GM23338 (cell line): Measurements from ENCODE around the gene TCEAL6.
A peak's percentile ranks its signal among the peaks of the same experiment; 100 is the strongest.

Experiments
- CREB1 ChIP-seq: fragments of 250-450 bp; sonication (Bioruptor Pico); IDR thresholded peaks from 2 replicates; pipeline ENCODE4 v1.5.0; 2020; ENCODE audit warnings: low read depth, mild to moderate bottlenecking, moderate library complexity
- CTCF ChIP-seq, 2 experiments: fragments of 200-600 bp in 1 of 2; sonication (generic) in 1 of 2; conservative IDR thresholded peaks; 2 replicates each; pipeline versions ENCODE4 v1.5.1 to v1.6.1; 2016 to 2017; ENCODE audit warnings: antibody characterized with exemption in 2 of 2, low read depth in 2 of 2, mild to moderate bottlenecking in 2 of 2, moderate library complexity in 1 of 2
- POLR2AphosphoS5 ChIP-seq: IDR thresholded peaks from 2 replicates; pipeline ENCODE4 v1.6.1; 2016; ENCODE audit warnings: antibody characterized with exemption, low read depth

- TF ChIP-seq CTCF (conservative IDR thresholded peaks at IDR 0.05; ENCODE audit: low read depth in 2 of 2): no peak
- peak; percentile 67 for TF ChIP-seq POLR2AphosphoS5
- TF ChIP-seq CREB1 (CRISPR knock-in tag): peak; percentile 82
Measured at GRCh38 chrX:102155806-102156179, 13.5 kb upstream of the TCEAL6 start, which contains the start of gene BEX5.
